ENCODE results near the gene CRIP1.

Gene CRIP1

DNA sequence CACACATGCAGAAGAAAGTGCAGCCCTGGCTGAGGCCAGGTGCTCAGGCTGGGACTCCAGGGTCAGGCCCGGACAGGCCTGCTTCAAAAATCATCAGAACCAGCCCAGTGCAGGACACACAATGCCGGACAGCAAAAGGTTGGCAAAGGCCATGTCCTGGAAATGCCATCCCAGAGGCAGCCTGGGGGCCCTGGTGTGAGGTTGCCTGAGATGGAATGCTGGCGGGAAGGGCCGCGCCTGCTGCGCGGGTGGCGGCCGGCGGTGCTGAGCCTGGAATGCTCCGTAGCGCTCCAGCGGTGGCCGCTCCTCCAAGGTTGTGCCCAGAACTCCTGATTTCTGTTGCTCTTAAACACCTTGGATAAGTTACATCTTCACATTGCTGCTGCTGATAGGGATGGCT, 33.7 kb upstream of the CRIP1 start:
- no peak overlapping the region for H3K4me3 ChIP-seq (ENCODE audit: low read length in 2 of 2)
- H3K36me3 ChIP-seq (ENCODE audit: control insufficient read depth in 2 of 2, insufficient read depth in 2 of 2, low read length in 2 of 2) = peaks cover 26 to 31% of the 10 kb centered on the region in 2 donors
- no peak overlapping the region for H3K27ac ChIP-seq (ENCODE audit: low read depth in 2 of 2, low read length in 2 of 2)
- no peaks in the 10 kb centered on the region for H3K9me3 ChIP-seq (ENCODE audit: control insufficient read depth in 2 of 2, low read length in 2 of 2)
- H3K27me3 ChIP-seq (ENCODE audit: control insufficient read depth in 2 of 2, insufficient read depth in 2 of 2, low read length in 2 of 2) = no peaks in the 10 kb centered on the region
- H3K4me1 ChIP-seq (ENCODE audit: control insufficient read depth in 2 of 2, insufficient read depth in 2 of 2, low read length in 2 of 2) = no peaks in the 10 kb centered on the region
- H3K9ac ChIP-seq (ENCODE audit: low read depth in 1 of 2, low read length in 2 of 2) = no peak overlapping the region

DNA sequence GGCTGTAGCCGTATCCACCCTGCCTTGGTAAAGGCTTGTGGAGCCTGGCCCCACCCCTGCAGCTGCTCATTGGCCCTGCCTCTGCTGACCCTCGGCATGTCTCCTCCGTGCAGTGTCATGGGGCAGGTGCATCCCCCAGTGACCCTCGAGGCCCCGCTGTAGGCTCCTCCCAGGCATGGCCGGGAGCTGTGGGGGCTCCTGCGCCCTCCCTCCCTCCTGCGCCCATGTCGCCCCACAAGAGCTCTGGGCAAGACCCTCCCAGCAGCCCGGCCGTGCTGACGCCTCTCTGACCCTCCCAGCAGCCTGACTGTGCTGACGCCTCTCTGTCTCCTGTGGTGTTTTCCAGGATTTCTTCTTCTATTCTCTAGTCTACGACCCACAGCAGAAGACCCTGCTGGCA, 32.8 kb upstream of the CRIP1 start:
- no peak overlapping the region for H3K9ac ChIP-seq (ENCODE audit: low read depth in 1 of 2, low read length in 2 of 2)
- peaks cover 26 to 31% of the 10 kb centered on the region in 2 donors for H3K36me3 ChIP-seq (ENCODE audit: control insufficient read depth in 2 of 2, insufficient read depth in 2 of 2, low read length in 2 of 2)
- no peaks in the 10 kb centered on the region for H3K9me3 ChIP-seq (ENCODE audit: control insufficient read depth in 2 of 2, low read length in 2 of 2)
- no peaks in the 10 kb centered on the region for H3K27me3 ChIP-seq (ENCODE audit: control insufficient read depth in 2 of 2, insufficient read depth in 2 of 2, low read length in 2 of 2)
- H3K27ac ChIP-seq (ENCODE audit: low read depth in 2 of 2, low read length in 2 of 2) = no peak overlapping the region
- H3K4me1 ChIP-seq (ENCODE audit: control insufficient read depth in 2 of 2, insufficient read depth in 2 of 2, low read length in 2 of 2) = no peaks in the 10 kb centered on the region
- H3K4me3 ChIP-seq (ENCODE audit: low read length in 2 of 2) = no peak overlapping the region

DNA sequence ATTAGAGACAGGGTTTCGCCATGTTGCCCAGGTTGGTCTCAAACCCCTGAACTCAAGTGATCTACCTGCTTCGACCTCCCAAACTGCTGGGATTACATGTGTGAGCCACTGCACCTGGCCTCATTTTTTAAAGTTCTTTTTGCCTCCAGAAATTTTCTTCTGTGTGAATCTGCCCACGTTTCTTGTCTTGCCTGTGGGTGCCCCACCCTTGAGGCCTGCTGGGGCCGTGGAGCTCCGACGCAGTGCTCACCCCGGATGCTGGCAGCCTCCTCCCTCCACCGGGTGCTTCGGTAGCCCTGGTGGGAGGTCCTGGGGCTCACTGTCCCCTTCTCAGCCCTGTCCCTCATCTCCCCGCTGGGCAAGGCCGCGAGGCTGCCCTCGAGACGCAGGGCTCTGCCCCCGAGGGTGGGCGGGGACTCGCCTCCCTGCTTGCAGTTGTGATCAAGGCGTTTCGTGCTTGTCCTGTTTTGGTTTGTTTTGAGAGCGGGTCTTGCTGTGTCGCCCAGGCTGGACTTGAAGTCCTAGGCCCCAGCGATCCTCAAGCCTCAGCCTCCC, 31.5 kb upstream of the CRIP1 start:
- no peak overlapping the region for H3K4me3 ChIP-seq (ENCODE audit: low read length in 2 of 2)
- H3K27me3 ChIP-seq (ENCODE audit: control insufficient read depth in 2 of 2, insufficient read depth in 2 of 2, low read length in 2 of 2) = no peaks in the 10 kb centered on the region
- peaks cover 28% of the 10 kb centered on the region in 2 donors for H3K36me3 ChIP-seq (ENCODE audit: control insufficient read depth in 2 of 2, insufficient read depth in 2 of 2, low read length in 2 of 2)
- H3K9me3 ChIP-seq (ENCODE audit: control insufficient read depth in 2 of 2, low read length in 2 of 2) = no peaks in the 10 kb centered on the region
- H3K4me1 ChIP-seq (ENCODE audit: control insufficient read depth in 2 of 2, insufficient read depth in 2 of 2, low read length in 2 of 2) = no peaks in the 10 kb centered on the region
- no peak overlapping the region for H3K9ac ChIP-seq (ENCODE audit: low read depth in 1 of 2, low read length in 2 of 2)
- no peak overlapping the region for H3K27ac ChIP-seq (ENCODE audit: low read depth in 2 of 2, low read length in 2 of 2)

DNA sequence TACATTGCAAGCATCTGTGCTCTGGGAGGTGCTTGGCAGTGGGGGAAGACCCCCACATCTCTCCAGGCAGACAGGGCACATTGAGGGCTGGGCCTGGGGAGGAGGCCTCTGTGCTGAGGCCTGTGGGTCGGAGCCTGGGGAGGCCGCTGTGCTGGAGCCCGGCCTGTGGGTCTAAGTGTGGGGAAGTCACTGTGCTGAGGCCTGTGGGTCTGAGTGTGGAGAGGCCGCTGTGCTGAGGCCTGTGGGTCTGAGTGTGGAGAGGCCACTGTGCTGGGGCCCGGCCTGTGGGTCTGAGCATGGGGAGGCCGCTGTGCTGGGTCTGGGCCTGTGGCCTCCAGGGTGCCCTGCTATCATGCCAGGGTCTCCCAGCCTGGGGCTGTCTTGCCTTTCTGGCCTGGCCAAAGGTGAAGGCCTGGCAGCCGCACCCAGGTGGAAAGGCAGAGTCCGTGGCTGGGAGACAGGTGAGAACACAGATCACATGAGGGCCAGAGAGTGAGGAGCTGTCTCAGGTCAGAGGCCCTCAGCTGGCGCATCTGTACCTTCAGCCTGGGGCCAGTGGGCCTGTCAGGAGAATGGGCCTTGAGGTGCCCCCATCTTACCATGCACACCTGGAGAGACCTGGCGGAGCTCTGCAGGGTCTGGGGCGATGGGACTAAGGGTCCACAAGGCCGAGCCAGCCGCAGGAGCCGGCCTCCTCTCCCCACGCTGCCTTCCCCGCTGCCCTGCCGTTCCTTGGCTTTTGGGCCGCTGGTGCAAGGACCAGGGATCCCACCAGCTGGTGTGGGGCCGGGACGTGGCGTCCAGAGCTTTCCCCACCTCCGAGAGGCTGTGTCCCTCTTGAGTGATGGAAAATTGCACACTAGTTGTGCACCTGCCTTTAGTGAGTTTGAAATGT, 30.7 kb upstream of the CRIP1 start:
- Histone ChIP-seq H3K36me3 (ENCODE audit: control insufficient read depth in 2 of 2, insufficient read depth in 2 of 2, low read length in 2 of 2) (peaks cover 31 to 32% of the 10 kb centered on the region in 2 donors), H3K4me1 (ENCODE audit: control insufficient read depth in 2 of 2, insufficient read depth in 2 of 2, low read length in 2 of 2) (no peaks in the 10 kb centered on the region), H3K4me3 (ENCODE audit: low read length in 2 of 2) (no peak overlapping the region), H3K27ac (ENCODE audit: low read depth in 2 of 2, low read length in 2 of 2) (no peak overlapping the region), H3K27me3 (ENCODE audit: control insufficient read depth in 2 of 2, insufficient read depth in 2 of 2, low read length in 2 of 2) (no peaks in the 10 kb centered on the region), H3K9ac (ENCODE audit: low read depth in 1 of 2, low read length in 2 of 2) (no peak overlapping the region), H3K9me3 (ENCODE audit: control insufficient read depth in 2 of 2, low read length in 2 of 2) (no peaks in the 10 kb centered on the region)

DNA sequence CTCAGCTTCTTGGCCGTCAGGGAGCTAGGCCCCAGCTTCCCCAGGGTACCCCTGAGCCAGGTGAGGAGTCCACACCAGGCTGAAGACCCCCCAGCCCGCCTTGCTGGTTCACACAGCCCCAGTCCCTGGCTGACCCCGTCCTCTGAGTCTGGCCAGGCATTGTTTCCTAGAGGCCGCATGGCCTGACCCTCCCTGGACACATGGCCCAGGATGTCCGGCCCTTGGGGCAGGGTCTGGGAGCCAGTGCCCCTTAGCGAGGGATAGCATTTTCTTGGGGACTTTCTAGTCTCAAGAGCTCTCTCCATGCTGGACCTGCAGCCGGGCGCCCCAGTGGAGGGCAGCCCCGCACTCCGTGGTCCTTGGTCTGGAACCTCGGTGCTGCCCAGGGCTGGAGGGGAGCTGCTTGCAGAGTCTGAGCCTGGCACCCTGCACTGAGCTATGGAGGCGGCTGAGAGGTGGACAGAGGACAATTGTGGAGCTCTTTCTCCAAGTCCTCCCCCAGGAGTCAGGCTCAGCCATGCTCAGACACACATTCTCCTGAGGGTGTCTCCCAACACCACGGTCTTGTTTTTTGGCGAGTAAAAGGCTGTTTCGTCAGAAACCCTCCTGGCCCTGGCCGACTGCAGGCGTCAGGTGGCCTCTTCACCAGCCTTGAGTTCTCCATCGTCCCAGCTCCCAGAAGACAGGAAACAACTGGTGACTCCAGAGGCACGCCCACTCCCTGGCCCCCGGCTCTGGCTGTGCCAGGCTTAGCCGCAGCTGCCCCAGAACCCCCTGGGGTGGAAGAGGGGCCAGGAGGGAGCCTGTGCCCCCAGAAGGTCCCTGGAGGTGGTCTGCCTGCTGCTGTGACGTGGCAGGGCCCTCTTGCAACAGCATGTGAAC, 29.7 kb upstream of the CRIP1 start:
- Histone ChIP-seq H3K27me3 (ENCODE audit: control insufficient read depth in 2 of 2, insufficient read depth in 2 of 2, low read length in 2 of 2) (no peaks in the 10 kb centered on the region), H3K9ac (ENCODE audit: low read depth in 1 of 2, low read length in 2 of 2) (no peak overlapping the region), H3K27ac (ENCODE audit: low read depth in 2 of 2, low read length in 2 of 2) (no peak overlapping the region), H3K9me3 (ENCODE audit: control insufficient read depth in 2 of 2, low read length in 2 of 2) (no peaks in the 10 kb centered on the region), H3K4me1 (ENCODE audit: control insufficient read depth in 2 of 2, insufficient read depth in 2 of 2, low read length in 2 of 2) (no peaks in the 10 kb centered on the region), H3K36me3 (ENCODE audit: control insufficient read depth in 2 of 2, insufficient read depth in 2 of 2, low read length in 2 of 2) (peaks cover 33 to 39% of the 10 kb centered on the region in 2 donors), H3K4me3 (ENCODE audit: low read length in 2 of 2) (no peak overlapping the region)

DNA sequence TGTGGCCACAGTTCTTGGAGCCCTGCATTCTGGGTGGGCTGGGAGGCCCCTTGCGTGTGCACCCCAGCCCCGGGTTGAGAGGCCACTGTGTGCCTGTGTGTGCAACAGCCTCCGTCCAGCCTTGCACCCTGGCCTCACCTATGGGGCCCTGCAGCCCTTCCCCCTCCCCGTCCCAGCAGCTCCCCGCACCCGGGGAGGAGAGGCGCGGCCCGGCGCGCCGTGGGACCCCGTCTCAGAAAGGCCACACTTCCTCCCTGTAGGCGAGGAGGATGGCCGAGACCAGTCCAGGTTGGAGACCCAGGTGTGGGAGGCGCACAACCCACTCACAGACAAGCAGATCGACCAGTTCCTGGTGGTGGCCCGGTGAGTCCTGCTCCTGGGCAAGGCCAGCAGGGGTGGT, 28.7 kb upstream of the CRIP1 start:
- no peaks in the 10 kb centered on the region for H3K9me3 ChIP-seq (ENCODE audit: control insufficient read depth in 2 of 2, low read length in 2 of 2)
- H3K9ac ChIP-seq (ENCODE audit: low read depth in 1 of 2, low read length in 2 of 2) = no peak overlapping the region
- no peak overlapping the region for H3K27ac ChIP-seq (ENCODE audit: low read depth in 2 of 2, low read length in 2 of 2)
- no peaks in the 10 kb centered on the region for H3K27me3 ChIP-seq (ENCODE audit: control insufficient read depth in 2 of 2, insufficient read depth in 2 of 2, low read length in 2 of 2)
- H3K36me3 ChIP-seq (ENCODE audit: control insufficient read depth in 2 of 2, insufficient read depth in 2 of 2, low read length in 2 of 2) = peaks cover 27 to 41% of the 10 kb centered on the region in 2 donors
- no peak overlapping the region for H3K4me3 ChIP-seq (ENCODE audit: low read length in 2 of 2)
- no peaks in the 10 kb centered on the region for H3K4me1 ChIP-seq (ENCODE audit: control insufficient read depth in 2 of 2, insufficient read depth in 2 of 2, low read length in 2 of 2)

DNA sequence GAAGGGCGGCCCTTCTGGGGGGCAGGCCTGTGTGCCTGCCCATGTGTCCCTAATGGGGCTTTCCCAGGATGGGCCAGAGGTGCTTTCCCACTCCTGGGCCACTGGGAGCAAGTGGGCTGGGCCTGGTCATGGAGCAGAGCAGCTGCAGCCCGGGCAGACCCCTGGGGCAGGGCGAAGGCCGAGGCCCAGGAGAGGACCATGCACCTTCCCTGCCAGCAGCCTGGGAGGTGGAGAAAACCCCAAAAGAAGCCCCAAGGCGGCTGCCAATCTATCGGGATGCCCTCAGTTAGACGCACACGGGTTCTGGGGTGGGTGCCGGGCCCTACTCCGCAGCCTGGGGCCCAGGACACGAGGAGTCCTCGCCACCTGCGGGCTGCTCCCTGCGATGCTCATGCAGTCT, 28.1 kb upstream of the CRIP1 start:
- peaks cover 24 to 42% of the 10 kb centered on the region in 2 donors for H3K36me3 ChIP-seq (ENCODE audit: control insufficient read depth in 2 of 2, insufficient read depth in 2 of 2, low read length in 2 of 2)
- no peak overlapping the region for H3K9ac ChIP-seq (ENCODE audit: low read depth in 1 of 2, low read length in 2 of 2)
- no peaks in the 10 kb centered on the region for H3K27me3 ChIP-seq (ENCODE audit: control insufficient read depth in 2 of 2, insufficient read depth in 2 of 2, low read length in 2 of 2)

DNA sequence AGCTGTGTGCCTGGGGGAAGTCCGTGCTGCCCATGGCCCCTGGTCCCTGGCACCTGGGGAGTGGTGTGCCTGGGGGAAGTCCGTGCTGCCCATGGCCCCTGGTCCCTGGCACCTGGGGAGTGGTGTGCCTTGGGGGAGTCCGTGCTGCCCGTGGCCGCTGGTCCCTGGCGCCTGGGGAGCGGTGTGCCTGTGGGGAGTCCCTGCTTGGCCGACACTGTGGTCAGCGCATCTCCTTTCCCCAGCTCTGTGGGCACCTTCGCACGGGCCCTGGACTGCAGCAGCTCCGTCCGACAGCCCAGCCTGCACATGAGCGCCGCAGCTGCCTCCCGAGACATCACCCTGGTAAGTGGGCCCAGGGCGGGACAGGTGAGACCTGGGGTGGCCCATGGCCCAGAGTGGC, 26.6 kb upstream of the CRIP1 start:
- H3K9me3 ChIP-seq (ENCODE audit: control insufficient read depth in 2 of 2, low read length in 2 of 2) = no peaks in the 10 kb centered on the region
- no peak overlapping the region for H3K4me3 ChIP-seq (ENCODE audit: low read length in 2 of 2)
- no peaks in the 10 kb centered on the region for H3K4me1 ChIP-seq (ENCODE audit: control insufficient read depth in 2 of 2, insufficient read depth in 2 of 2, low read length in 2 of 2)
- no peak overlapping the region for H3K9ac ChIP-seq (ENCODE audit: low read depth in 1 of 2, low read length in 2 of 2)
- H3K27me3 ChIP-seq (ENCODE audit: control insufficient read depth in 2 of 2, insufficient read depth in 2 of 2, low read length in 2 of 2) = no peaks in the 10 kb centered on the region
- H3K27ac ChIP-seq (ENCODE audit: low read depth in 2 of 2, low read length in 2 of 2) = no peak overlapping the region
- H3K36me3 ChIP-seq (ENCODE audit: control insufficient read depth in 2 of 2, insufficient read depth in 2 of 2, low read length in 2 of 2) = peaks cover 30 to 50% of the 10 kb centered on the region in 2 donors

More for the DNA sequence above, 28.1 kb upstream of the CRIP1 start:
- Histone ChIP-seq H3K9me3 (ENCODE audit: control insufficient read depth in 2 of 2, low read length in 2 of 2) (no peaks in the 10 kb centered on the region), H3K4me3 (ENCODE audit: low read length in 2 of 2) (no peak overlapping the region), H3K4me1 (ENCODE audit: control insufficient read depth in 2 of 2, insufficient read depth in 2 of 2, low read length in 2 of 2) (no peaks in the 10 kb centered on the region), H3K27ac (ENCODE audit: low read depth in 2 of 2, low read length in 2 of 2) (no peak overlapping the region)

DNA sequence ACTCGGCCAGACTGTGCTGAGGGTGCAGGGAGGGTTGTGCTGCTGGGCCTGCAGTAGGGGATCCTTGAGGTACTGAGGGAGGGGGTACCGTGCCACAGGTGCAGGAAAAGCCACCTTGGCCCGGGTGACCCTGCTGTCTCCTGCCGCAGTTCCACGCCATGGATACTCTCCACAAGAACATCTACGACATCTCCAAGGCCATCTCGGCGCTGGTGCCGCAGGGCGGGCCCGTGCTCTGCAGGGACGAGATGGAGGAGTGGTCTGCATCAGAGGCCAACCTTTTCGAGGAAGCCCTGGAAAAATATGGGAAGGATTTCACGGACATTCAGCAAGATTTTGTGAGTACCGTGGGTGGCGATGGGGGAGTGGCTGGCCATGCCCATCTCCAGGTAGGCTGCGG, 26.1 kb upstream of the CRIP1 start:
- Histone ChIP-seq H3K36me3 (ENCODE audit: control insufficient read depth in 2 of 2, insufficient read depth in 2 of 2, low read length in 2 of 2) (peaks cover 26 to 50% of the 10 kb centered on the region in 2 donors), H3K9me3 (ENCODE audit: control insufficient read depth in 2 of 2, low read length in 2 of 2) (no peaks in the 10 kb centered on the region), H3K4me3 (ENCODE audit: low read length in 2 of 2) (no peak overlapping the region), H3K9ac (ENCODE audit: low read depth in 1 of 2, low read length in 2 of 2) (no peak overlapping the region), H3K27me3 (ENCODE audit: control insufficient read depth in 2 of 2, insufficient read depth in 2 of 2, low read length in 2 of 2) (no peaks in the 10 kb centered on the region), H3K27ac (ENCODE audit: low read depth in 2 of 2, low read length in 2 of 2) (no peak overlapping the region), H3K4me1 (ENCODE audit: control insufficient read depth in 2 of 2, insufficient read depth in 2 of 2, low read length in 2 of 2) (no peaks in the 10 kb centered on the region)

DNA sequence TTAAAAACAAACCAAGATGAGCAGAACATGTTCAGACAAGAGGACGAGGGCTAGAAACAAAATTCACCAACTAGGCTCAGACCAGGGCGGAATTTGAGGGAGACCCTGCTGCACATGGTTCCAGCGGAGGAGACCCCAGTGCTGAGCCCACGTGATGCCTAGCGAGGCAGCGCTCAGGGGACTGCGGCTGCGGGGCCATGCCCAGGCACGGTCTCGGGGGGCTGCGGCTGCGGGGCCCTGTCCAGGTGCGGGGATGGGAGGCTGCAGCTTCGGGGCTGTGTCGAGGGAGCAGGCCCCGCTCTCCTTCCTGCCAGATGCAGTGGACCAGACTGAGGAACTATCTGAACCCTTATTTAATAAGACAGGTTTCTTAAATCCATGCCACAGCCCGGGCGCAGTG, 24.8 kb upstream of the CRIP1 start:
- H3K9me3 ChIP-seq (ENCODE audit: control insufficient read depth in 2 of 2, low read length in 2 of 2) = no peaks in the 10 kb centered on the region
- peaks cover 32 to 45% of the 10 kb centered on the region in 2 donors for H3K36me3 ChIP-seq (ENCODE audit: control insufficient read depth in 2 of 2, insufficient read depth in 2 of 2, low read length in 2 of 2)
- no peaks in the 10 kb centered on the region for H3K4me1 ChIP-seq (ENCODE audit: control insufficient read depth in 2 of 2, insufficient read depth in 2 of 2, low read length in 2 of 2)
- no peaks in the 10 kb centered on the region for H3K27me3 ChIP-seq (ENCODE audit: control insufficient read depth in 2 of 2, insufficient read depth in 2 of 2, low read length in 2 of 2)
- no peak overlapping the region for H3K9ac ChIP-seq (ENCODE audit: low read depth in 1 of 2, low read length in 2 of 2)
- H3K27ac ChIP-seq (ENCODE audit: low read depth in 2 of 2, low read length in 2 of 2) = no peak overlapping the region
- no peak overlapping the region for H3K4me3 ChIP-seq (ENCODE audit: low read length in 2 of 2)

All from mucosa of rectum (tissue), 2 donors.